HG03439 (cell line): Measurements from ENCODE around the gene P2RX4.
"Not testable (repeated sequence)": the region's sequence is repeated elsewhere in the genome, so short reads cannot be mapped to it uniquely, and the experiment has no call there.

Experiments used
- ATAC-seq: cut with Tn5 transposase; IDR thresholded peaks from one replicate; pipeline ENCODE4 v1.9.1; 2021; ENCODE audit warnings: mild to moderate bottlenecking, moderate library complexity; ENCODE audit not compliant: unreplicated experiment

Gene P2RX4

DNA sequence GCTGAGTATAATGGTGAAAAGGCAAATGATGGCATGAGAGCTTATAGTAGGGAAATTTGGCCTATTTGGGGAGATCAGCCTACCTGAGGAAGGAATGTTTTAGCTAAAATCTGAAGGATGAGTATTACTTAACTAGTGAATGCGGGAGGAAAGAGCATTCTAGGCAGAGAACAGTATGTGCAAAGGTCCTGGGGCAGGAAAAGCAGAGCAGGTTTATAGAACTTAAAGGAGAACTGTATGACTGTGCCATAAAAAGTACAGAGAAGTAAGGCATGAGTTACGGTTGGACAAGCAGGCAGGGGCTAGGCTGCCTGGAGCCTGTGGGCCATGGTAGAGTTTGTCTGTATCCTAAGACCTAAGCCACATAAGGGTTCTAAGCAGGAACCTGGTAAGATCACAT lies 21.7 kb upstream of the P2RX4 start:
- ATAC-seq = no peak

- no peak for ATAC-seq
Measured at GRCh38 chr12:121189131-121189530, 20.8 kb upstream of the P2RX4 start.

- no peak for ATAC-seq
Measured at GRCh38 chr12:121189619-121190155, 20.2 kb upstream of the P2RX4 start.

GRCh38 chr12:121190523-121191031 lies 19.4 kb upstream of the P2RX4 start:
- no peak for ATAC-seq

DNA sequence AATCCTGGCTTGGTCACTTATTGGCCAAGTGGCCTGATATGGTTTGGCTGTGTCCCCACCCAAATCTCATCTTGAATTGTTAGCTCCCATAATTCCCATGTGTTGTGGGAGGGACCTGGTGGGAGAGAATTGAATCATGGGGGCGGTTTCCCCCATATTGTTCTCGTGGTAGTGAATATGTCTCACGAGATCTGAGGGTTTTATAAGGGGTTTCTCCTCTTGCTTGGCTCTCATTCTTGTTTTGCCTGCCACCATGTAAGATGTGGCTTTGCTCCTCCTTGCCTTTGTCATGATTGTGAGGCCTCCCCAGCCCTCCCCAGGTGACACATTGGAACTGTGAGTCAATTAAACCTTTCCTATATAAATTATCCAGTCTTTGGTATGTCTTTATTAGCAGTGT lies 18.8 kb upstream of the P2RX4 start:
- no peak for ATAC-seq

DNA sequence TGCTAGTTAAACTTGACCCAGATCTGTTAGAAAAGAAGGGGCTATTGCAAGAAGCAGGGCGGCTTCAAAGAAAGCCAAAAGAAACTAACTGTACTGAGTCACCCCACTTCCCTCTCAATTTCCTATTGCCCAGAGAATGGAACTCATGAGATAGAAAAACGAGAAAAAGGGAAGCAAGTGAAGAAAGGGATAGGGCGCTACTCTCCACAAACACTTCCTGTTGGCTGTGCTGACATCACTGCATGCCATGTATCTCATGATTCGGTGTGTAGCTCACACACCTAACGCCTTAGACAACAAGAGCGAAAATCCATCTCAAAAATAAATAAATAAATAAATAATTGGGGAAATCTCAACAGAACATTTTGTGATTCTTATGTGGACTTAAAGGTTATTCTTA lies 13.0 kb upstream of the P2RX4 start:
- ATAC-seq = no peak

DNA sequence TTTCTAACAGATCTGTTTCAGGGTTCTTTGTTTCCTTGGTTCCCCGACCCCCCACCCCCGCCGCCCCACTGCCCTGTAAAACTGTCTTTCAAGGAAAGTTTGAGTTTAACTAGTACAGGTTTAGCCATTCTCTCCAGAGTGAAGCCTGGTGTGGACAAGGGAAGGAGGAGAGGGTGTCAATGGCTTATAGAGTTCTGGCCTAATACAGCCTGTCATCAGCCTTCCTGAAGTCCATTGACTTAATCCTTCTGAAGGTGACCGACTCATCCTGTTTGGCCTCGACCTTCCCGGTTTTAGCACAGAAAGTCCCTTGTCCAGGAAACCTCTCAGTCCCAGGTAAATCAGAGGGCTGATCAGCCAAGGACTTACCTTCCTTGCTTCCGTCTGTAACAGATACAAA lies 11.0 kb upstream of the P2RX4 start:
- ATAC-seq = no peak

DNA sequence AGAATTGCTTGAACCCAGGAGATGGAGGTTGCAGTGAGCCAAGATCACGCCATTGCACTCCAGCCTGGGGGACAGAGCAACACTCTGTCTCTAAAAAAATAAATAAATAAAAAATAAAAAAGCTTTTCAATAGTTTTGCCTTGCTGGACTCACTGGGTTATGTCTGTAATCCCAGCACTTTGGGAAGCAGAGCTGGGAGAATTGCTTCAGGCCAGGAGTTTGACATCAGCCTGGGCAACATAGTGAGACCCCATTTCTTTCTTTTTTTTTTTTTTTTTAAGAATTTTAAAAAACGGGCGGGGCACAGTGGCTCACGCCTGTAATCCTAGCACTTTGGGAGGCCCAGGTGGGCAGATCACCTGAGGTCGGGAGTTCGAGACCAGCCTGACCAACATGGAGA lies 8.8 kb upstream of the P2RX4 start:
- ATAC-seq = not testable (repeated sequence)

DNA sequence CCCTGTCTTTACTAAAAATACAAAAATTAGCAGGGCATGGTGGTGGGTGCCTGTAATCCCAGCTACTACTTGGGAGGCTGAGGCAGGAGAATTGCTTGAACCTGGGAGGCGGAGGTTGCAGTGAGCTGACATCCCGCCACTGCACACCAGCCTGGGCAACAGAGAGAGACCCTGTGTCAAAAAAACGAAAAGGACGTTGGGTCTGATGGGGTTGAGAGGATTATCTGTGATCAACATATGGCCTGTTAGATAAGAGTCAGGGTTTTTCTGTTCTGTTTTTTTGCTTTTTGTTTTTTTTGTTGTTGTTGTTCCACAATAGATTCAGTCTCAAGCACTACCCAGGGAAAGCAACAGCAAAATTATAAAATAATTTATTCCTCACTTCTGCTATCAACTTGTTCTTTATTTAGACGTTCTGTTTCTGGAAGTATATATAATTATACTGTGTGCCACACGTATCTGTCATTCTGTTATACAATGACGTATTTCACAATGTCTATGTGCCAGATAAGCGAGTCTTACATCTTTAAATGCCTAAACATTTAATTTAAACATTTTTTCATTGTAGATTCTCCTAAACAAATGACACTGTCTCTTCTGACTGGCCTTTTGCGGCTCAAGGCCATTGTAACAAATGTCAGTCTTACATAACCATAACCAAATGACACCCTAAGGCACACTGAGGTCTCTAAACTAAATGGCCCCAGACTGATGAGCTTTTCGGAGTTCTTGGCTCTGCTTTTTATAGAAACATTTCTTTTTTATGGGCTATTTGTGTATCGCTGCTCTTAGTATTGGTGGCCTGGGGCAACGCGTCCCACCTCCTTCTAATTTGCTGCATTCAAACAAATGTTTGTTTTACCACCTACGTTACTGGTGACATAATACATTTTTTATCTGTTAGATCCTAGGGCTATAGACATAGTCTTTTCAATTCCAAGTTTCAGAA lies 7.2 kb upstream of the P2RX4 start:
- ATAC-seq = no peak

GRCh38 chr12:121203482-121203881 lies 6.4 kb upstream of the P2RX4 start:
- ATAC-seq = no peak

- ATAC-seq = no peak
Measured at GRCh38 chr12:121205491-121205890, 4.4 kb upstream of the P2RX4 start.

GRCh38 chr12:121208571-121208970 lies 1.4 kb upstream of the P2RX4 start:
- not testable (repeated sequence) for ATAC-seq

DNA sequence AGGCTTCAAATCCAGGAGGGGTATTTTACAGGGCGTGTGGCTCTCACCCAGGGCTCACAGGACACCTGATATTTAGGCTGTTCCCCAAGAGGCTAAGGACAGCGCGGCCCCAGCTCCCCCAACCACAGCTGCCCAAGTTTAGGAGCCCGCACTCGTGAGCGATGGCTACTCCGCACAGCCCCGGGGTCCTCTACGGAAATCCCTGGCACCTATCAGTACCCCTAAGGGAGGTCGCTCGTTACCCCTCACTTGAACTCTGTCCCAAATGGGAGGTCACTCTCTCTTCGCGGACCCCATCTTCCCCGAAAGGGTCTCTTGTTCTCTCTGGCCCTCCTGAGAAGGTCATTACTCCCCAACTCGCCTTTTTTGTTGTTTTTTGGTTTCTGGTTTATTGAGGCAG lies 708 bp upstream of the P2RX4 start:
- no peak for ATAC-seq

DNA sequence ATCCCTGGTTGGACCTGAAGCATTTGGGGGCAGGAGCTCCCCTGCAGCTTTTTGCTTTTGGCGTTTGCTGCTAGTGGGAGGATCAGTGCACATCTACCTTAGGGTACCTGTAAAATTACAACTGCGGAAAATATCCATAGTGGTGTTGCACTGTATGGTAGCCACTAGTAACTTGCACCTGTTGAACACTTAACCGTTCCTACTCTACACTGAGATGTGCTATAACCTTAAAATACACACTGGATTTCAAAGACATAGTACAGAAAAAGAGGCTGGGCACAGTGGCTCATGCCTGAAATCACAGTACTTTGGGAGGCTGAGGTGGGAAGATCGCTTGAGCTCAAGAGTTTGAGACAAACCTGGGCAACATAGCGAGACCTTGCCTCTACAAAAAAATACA lies 2.9 kb downstream of the P2RX4 start:
- ATAC-seq = no peak

- no peak for ATAC-seq
Measured at GRCh38 chr12:121214166-121214777, 4.3 kb downstream of the P2RX4 start.

DNA sequence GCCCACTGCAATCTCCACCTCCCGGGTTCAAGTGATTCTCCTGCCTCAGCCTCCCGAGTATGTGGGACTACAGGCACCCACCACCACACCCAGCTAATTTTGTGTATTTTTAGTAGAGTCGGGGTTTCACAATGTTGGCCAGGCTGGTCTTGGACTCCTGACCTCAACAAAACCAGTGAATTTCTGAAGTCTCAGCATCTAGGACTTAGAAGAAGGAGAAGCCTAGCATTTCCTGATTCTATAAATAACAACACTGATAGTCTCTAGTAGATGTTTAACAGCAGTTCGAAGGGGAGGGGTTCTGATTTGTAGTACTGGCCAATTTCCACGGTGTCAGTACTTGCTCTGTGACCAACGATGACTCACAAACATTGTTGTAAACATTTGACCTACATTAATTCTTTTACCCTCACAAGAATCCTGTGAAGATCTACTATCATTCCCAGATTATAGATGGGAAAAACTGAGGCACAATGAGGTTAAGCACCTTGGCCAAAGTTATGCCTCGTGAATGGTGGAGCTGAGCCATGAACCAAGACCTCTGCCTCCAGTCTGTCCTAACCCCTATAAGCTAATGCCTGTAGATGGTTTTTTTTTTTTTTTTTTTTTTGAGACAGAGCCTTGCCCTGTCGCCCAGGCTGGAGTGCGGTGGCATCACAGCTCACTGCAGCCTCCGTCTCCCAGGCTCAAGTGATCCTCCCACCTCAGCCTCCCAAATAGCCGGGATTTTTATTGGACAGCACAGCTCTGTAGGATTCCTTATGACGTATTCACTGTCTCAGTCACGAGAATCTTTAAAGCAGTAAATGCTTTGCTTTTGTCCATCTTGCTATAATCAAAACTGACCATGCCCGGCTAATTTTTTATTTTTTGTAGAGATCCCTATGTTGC lies 5.2 kb downstream of the P2RX4 start:
- ATAC-seq = no peak

DNA sequence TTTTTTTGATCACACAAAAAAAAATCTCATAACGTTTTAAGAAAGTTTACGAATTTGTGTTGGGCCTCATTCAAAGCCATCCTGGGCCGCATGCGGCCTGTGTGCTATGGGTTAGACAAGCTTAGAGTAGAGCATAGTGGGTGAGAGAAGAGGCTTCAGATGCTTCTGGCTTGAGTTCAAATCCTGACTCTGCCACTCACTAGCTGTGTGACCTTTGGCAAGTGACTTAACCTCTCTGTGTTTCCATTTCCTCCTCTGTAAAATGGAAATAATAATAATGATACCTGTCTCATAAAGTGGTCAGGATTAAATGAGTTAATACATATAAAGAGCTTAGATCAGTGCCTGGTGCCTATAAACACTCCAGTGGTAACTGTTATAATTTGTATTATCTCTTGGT lies 6.2 kb downstream of the P2RX4 start:
- no peak for ATAC-seq

DNA sequence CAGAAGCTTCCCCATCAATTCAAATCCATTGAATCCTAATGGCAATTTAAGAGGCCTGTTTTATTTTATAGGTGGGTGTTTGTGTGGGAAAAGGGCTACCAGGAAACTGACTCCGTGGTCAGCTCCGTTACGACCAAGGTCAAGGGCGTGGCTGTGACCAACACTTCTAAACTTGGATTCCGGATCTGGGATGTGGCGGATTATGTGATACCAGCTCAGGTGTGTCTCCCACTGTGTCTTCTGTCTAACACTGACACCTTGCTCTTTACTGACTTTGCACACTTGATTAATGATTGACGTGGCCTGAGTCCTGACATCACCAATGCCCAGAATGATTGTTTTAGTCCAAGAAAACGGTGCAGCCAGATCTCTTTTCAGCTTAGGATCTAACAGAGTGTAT lies 7.1 kb downstream of the P2RX4 start:
- no peak for ATAC-seq

DNA sequence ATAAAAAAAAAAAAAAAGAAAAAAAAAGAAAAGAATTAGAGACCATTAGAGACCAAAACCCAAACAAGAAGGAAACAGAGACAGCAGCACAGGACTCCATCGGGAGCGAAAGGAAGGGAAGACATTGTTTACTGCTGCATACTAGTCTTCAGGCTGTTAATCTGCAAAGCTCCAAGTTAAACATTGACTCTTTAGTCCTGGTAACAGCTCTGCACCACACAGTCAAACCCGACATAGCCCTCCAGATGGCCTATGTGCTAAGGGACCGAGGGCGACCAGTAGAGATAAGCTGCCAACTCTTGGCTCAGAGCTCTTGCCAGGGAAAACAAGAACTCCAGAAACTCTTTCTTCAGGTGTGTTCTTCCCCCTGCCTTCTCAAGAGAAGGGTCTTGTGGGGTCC lies 7.8 kb downstream of the P2RX4 start:
- no peak for ATAC-seq

DNA sequence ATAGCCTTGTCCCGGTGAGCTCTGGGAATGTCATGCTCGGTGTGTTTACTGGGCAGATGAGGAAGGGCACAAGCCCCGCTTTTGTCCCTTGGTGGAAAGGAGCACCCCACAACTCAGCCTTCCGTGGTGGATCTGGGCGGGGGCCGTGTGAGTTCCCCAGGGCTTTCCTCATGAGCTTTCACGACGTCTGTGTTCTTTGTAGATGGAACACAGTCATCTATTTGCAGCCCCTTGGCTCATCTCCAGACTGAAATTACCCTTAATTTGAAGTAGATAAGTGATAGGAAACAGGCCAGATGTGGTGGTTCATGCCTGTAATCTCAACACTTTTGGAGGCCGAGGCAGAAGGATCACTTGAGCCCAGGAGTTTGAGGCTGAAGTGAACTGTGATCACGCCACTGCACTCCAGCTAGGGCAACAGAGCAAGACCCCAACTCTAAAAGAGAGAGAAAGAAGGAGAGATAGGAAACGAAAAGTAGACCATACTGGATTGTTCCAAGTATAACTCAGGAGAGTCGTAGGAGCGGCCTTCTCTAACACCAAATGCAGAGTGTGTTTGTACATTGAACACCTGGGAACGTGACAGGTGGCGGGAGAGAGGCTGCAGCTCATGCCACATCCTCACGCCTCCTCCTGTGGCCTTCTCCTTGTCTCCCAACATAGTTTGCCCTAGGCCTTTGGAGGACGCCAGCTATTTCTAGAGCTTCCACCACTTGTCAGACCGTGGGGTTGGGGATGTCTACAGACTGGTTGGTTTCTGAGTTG lies 8.8 kb downstream of the P2RX4 start:
- no peak for ATAC-seq
